Stimulated activated naive CD4-positive, alpha-beta T cell treated with Interleukin-2 at 50 U/mL for 16 hours (primary cell): ENCODE data around the gene MYOG.

ENCODE experiments used
- DNase-seq: peaks from one replicate; lab custom pipeline; 2025; lab: John Stamatoyannopoulos, UW

MYOG gene

DNA sequence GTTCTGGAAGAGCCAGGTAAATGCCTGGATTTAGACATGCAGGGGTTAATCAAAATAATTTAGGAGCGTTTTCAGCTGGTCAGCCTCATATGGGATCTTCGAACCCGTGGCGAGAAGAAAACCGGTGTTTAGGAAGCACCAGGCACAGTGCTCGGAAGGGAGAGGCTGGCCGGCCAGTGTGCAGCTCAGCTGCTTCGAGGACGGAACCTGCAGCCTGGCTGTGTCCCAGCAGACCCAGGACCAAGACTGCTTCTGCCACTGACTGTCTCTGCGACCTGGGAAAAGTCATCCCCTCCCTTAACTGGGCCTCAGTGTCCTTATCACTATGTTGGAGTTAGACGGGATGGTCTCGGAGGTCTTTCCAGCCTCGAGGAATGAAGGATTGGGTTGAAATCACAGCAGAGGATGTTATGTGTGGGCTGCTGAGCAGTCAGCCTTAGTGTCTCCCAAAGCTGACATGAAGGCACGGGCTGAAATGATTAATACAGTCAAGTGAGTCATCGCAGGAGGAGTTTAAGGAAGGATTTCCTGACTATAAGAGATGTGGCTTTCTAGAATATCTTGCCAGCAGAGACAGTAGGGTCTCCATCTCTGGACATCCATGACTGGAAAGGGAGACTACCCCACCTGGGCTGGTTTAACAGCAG lies 38.7 kb downstream of the MYOG start:
- no peak for DNase-seq

DNA sequence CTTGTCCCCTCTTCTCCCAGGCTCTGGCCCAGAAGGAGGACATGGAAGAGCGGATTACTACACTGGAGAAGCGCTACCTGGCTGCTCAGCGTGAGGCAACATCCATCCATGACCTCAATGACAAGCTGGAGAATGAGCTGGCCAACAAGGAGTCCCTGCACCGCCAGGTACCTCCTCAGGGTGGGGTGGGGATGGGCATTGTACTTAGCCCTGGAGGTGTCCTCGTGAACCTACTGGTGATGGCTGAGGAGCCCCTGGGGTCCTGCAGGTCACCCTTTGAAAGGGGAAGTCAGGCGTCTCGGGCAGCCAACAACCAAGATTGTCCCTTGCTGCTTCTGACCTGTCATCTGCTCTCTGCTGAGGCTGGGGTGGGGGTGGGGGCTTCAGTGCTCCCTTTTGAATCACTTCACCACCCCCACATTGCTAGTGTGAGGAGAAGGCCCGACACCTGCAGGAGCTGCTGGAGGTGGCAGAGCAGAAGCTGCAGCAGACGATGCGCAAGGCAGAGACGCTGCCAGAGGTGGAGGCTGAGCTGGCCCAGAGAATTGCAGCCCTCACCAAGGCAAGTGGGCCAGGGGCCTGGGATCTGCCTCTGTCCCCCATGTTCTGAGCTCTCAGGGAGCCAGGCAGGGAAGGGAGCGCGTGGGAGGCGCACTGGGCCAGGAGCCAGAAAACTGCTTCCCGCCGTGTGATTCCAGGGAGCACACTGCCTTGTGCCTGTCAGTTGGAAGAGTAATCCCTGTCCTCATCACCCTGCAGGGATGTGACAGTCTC lies 39.8 kb downstream of the MYOG start:
- no peak for DNase-seq

- no peak for DNase-seq
Measured at GRCh38 chr1:203045336-203045735, 40.5 kb downstream of the MYOG start.

GRCh38 chr1:203044546-203045250 lies 41.1 kb downstream of the MYOG start:
- no peak for DNase-seq

GRCh38 chr1:203043830-203044545 lies 41.8 kb downstream of the MYOG start:
- DNase-seq = no peak

DNA sequence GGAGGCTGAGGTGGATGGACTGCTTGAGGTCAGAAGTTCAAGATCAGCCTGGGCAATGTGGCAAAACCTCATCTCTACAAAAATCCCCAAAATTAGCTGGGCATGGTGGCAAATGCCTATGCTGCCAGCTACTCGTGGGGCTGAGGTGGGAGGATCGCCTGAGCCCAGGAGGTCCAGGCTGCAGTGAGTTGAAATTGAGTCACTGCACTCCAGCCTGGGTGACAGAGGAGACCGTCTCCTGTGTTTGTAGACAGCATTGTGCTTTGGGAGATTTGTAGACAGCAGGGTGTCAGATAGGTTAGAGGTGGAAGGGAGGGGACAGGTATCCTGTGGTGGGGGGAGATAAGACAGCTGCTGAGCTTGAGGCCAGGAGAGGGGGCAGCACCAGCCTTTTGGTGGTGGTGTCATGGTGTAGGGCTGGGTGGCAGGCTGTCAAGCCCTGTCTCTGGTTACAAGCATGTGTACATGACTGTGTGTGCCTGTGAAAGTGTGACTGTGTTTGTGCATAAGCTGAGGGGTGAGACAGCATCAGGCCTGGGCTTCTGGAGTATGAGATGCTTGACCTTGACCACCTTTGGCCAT lies 44.4 kb downstream of the MYOG start:
- DNase-seq = no peak

DNA sequence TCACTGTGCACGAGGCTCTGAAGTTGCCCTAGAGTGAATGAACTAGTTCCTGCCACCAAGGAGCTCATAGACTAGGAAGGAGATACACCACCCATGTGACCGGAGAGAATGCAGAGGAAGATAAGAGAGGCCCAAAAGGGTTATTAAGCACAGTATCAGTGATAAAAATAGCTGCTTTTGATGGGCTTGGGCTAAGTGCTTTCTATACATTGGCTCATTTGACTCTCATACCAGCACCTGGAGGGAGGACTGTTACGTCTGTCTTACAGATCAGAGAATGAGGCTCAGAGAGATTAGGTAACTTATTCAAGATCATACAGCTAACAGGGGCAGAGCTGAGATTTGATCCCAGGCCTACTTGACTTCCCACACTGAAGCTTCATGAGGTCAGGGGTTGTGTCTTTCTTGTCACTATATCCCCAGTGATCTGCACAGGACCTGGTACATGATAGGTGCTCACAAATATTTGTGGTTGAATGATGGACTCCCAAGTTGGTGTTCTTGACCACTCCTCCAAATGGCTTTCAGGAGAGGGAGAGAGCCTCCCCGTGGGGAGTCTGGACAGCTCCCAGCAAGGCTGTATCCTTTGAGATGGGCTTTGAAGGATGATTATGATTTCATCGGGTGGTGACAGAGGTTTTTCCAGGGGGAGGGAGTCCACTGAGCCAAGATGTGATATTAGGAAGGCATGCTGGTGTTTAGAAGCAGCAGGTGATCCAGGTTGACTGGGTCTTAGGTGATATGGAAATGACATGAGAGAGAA lies 45.1 kb downstream of the MYOG start:
- no peak for DNase-seq

GRCh38 chr1:203039609-203040512 lies 46.0 kb downstream of the MYOG start:
- no peak for DNase-seq

DNA sequence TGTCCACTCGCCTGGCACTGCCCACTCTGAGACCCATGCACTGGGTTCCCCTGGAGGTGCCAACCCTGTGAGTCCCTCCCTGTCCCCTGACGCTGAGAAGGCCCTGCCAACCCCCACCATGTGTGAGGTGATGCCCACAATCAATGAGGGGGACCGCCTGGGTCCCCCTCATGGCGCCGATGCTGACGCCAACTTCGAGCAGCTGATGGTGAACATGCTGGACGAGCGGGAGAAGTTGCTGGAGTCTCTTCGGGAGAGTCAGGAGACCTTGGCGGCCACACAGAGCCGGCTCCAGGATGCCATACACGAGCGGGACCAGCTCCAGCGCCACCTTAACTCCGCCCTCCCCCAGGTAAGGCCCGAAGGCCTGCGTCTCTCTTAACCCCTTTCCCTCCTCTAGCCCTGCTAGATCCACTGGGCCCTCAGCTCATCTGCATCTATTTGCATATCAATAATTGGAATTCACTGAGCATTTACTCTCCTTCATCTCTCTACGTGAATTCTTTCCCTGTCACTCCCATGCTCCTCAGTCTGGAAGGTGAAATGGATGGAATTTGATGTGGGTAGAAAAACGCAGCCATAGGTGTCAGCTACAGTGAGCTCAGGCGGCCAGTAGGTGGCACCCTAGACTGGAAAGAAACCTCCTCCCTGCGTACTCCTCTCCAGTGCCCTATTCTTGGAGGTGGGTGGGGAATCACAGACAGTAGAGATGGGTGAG lies 46.8 kb downstream of the MYOG start:
- DNase-seq = peak; percentile 37

DNA sequence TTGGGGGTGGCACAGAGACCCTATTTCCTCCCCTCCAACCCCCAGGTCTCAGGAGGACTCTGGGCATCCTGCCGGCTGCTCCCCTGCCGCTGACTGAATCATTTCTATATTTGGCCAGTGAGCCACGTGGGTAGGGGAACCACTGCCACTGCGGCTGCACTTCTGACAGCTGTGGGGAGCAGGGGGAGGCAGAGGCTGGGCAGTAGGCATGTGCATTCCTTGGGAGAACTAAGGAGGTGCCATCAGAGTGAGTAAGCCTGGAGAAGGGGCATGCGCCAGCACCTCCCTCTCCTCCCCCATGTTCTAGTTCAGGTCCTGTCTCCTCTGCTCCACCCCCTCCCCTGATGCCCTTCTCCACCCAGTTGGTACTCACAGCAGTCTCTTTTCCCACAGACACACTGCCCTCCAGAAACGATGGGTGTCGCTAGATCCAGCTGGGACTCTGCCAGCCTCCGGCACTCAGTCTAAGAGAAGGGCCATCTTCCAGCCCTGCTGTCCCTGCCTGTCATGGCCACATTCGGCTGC lies 47.5 kb downstream of the MYOG start:
- DNase-seq = no peak

GRCh38 chr1:203037509-203038190 lies 48.2 kb downstream of the MYOG start:
- no peak for DNase-seq

DNA sequence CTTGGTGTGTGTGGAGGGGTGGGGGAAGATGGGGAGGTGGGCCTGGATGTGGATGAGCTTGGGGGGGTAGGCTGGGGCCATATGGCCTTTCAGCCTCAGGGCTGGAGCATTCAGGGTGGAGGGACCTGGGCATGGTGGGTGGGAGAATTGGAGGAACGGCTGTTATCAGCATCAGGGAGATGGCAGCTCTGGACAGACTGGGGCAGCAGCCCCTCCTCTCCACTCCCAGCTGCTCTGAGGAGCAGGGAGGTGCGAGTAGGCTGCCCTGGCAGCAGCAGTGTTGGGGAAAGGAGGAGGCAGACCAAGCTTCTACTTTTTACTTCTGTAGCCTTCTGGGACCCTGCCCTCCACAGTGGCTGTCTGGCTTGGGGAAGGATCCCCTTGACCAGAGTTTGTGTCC lies 49.3 kb downstream of the MYOG start:
- no peak for DNase-seq

DNA sequence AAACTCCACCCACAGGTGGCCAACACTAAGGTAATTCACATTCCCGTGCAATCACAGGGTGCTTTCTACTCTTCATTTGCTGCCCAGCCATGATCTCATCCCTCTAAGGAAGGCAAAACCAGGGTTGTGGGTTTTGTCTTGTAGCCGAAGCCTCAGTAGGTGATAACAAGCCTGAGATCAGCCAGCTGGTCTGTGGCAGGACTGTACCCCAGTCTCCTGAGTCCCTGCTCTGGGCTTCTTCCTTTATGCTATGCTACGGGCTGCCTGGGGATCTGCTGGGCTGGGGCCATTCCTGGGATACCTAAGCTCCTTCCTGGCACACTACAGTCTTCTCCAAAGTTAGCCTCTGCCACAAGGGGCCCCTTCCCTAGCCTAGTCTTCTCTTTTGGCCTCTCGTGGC lies 49.7 kb downstream of the MYOG start:
- no peak for DNase-seq

DNA sequence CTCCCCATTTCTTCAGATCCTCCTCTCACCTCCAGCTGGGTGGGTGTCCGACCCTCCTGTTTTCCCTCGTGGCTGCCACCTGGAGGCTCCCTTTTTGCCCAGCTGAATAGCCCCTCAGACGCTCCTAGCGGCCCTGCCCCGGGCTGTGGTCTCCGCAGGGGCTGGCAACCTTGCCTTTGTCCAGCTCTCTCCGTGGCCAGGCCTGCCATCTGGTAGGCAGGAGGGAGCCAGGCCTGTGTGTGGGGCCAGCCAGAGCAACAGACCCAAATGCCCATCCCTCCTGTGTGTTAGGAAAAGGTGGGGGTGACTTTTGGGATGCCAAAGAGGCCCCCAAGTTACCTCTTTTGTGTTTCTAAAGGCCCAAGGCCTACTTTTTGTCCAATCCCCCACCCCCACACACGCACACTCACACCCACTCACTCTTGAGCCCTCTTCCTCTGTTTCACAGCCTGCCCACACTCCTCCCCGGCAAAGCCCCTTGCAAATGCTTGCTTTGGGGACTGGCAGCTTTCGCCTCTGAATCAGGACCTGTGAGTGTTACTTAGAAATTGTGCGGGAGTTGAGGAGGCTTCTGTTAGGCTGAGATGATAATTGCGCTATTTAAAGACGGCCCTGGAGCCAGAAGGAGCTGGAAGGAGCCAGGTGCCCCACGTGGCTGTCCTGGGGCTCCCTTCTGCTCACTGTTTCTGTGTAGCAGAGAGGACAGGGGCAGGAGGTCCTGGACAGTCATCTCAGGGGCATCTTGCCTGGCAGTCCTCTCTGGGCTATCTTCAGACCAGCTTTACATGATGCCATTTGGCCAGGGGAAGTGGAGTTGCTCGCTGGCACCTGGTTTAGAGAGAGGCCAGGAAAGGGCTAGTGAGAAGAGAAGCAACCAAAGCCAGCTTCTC lies 50.5 kb downstream of the MYOG start:
- DNase-seq = no peak

GRCh38 chr1:203034422-203035110 lies 51.2 kb downstream of the MYOG start:
- DNase-seq = no peak

GRCh38 chr1:203033917-203034316 lies 51.9 kb downstream of the MYOG start:
- DNase-seq = no peak

- DNase-seq = no peak
Measured at GRCh38 chr1:203033287-203033686, 52.5 kb downstream of the MYOG start.
